ENCODE results near the gene SMURF1.

The SMURF1 gene

GRCh38 chr7:99008181-99008631 is 135.7 kb downstream of the SMURF1 start:
- no peak for DNase-seq (ENCODE audit: low read depth in 3 of 3, low spot score in 1 of 3)

GRCh38 chr7:99006739-99007424 is 137.0 kb downstream of the SMURF1 start:
- no peak for DNase-seq (ENCODE audit: low read depth in 3 of 3, low spot score in 1 of 3)

- DNase-seq (ENCODE audit: low read depth in 3 of 3, low spot score in 1 of 3), result no peak
Observed at GRCh38 chr7:99005776-99006175, 138.1 kb downstream of the SMURF1 start.

- DNase-seq (ENCODE audit: low read depth in 3 of 3, low spot score in 1 of 3), result no peak
Observed at GRCh38 chr7:99004781-99005500, 139.0 kb downstream of the SMURF1 start.

GRCh38 chr7:99004216-99004615 is 139.7 kb downstream of the SMURF1 start:
- DNase-seq (ENCODE audit: low read depth in 3 of 3, low spot score in 1 of 3), result no peak

GRCh38 chr7:99003419-99003818 is 140.5 kb downstream of the SMURF1 start:
- no peak for DNase-seq (ENCODE audit: low read depth in 3 of 3, low spot score in 1 of 3)

GRCh38 chr7:99002827-99003212 is 141.1 kb downstream of the SMURF1 start:
- no peak for DNase-seq (ENCODE audit: low read depth in 3 of 3, low spot score in 1 of 3)

GRCh38 chr7:99002148-99002826 is 141.6 kb downstream of the SMURF1 start:
- no peak for DNase-seq (ENCODE audit: low read depth in 3 of 3, low spot score in 1 of 3)

GRCh38 chr7:99001482-99002147 is 142.3 kb downstream of the SMURF1 start:
- no peak for DNase-seq (ENCODE audit: low read depth in 3 of 3, low spot score in 1 of 3)

- no peak for DNase-seq (ENCODE audit: low read depth in 3 of 3, low spot score in 1 of 3)
Observed at GRCh38 chr7:99000904-99001465, 142.9 kb downstream of the SMURF1 start.

- no peak for DNase-seq (ENCODE audit: low read depth in 3 of 3, low spot score in 1 of 3)
Observed at GRCh38 chr7:99000196-99000903, 143.6 kb downstream of the SMURF1 start.

GRCh38 chr7:98998821-98999725 is 144.8 kb downstream of the SMURF1 start:
- DNase-seq (ENCODE audit: low read depth in 3 of 3, low spot score in 1 of 3), result no peak

GRCh38 chr7:98997846-98998245 is 146.1 kb downstream of the SMURF1 start:
- no peak for DNase-seq (ENCODE audit: low read depth in 3 of 3, low spot score in 1 of 3)

- no peak for DNase-seq (ENCODE audit: low read depth in 3 of 3, low spot score in 1 of 3)
Observed at GRCh38 chr7:98996150-98996552, 147.8 kb downstream of the SMURF1 start.

GRCh38 chr7:98995523-98996149 is 148.3 kb downstream of the SMURF1 start:
- no peak for DNase-seq (ENCODE audit: low read depth in 3 of 3, low spot score in 1 of 3)

GRCh38 chr7:98995111-98995510 is 148.8 kb downstream of the SMURF1 start:
- no peak for DNase-seq (ENCODE audit: low read depth in 3 of 3, low spot score in 1 of 3)

GRCh38 chr7:98994046-98994944 is 149.6 kb downstream of the SMURF1 start:
- no peak for DNase-seq (ENCODE audit: low read depth in 3 of 3, low spot score in 1 of 3)
